NCI-H146 treated with DMSO at 0.1 percent for 48 hours (cell line): ENCODE results near the gene TSR2.
"Not testable (repeated sequence)": the region's sequence is repeated elsewhere in the genome, so short reads cannot be mapped to it uniquely, and the experiment has no call there.

ENCODE experiments used
- DNase-seq: peaks from one replicate; lab custom pipeline; 2025; ENCODE audit not compliant: unreplicated experiment; lab: John Stamatoyannopoulos, UW

TSR2 gene

DNA sequence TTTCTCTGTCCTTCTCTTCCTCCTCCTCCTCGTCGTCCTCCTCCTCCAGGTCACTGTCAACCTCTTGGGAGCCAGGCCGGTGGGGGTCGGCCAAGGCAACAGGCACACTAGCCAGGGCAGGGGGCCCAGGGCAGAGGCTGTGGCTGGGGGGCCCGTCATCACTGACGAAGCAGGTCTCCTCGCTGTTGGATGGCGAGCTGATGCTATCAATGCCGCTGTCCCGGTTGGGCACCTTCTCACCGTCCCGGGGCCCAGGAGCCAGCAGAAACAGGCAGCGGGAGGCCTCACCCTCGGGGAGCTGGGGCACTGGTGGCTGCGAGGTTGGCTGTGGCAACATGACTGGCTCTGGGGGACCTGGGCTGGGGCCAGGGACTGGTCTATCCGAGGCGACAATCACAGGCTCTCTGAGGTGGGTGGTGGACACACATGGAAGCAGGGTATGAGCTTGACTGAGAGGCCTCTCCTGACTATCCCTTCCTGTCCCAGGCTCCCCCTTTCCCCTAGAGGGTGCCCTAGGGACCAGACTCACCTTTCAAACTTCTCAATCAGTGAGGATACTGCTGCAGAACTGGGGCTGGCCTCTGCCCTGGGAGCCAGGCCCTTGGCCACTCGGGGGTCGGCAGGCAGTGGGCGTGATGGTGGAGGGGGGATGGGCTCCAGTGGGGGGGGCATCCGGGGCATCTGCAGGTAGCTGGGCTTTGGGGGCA lies 30.0 kb downstream of the TSR2 start:
- no peak for DNase-seq

DNA sequence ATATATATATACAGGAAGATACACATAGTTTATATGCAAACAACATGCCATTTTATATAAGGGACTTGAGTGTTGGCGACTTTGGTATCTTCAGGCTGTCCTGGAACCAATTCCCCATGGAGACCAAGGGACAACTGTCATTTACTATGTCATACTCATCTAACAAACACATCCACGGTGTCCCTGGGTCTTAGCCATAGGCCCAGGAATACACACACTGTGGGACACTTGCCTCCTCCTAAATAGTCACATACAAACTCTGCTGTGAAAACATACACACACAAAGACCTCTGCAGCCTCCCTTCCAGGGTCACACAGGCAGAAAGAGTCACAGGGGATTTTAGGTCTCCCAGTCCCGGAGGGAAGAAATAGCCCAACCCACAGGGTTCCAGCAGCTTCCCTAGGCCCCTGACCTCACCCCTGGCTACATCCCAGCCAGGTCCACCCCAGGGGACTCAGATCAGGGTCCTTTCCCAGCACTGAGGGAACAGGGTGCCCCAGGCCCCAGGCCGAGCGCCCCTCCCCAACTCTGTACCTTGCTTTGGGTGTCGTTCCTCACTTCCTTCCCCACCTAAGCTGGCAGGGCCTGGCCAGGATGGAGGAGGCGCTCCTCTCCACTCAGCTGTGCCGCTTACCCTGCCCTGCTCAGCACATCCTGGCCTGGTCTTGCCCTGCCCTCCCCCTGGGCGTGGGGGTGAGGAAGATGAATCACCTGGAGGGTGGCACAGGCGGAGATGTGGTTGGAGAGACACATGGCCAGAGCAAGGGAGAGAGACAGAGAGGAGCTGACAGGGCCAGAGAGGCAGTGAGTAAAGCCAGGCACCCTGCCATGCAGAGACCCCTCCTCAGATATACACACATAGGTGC lies 34.0 kb downstream of the TSR2 start:
- DNase-seq: no peak

DNA sequence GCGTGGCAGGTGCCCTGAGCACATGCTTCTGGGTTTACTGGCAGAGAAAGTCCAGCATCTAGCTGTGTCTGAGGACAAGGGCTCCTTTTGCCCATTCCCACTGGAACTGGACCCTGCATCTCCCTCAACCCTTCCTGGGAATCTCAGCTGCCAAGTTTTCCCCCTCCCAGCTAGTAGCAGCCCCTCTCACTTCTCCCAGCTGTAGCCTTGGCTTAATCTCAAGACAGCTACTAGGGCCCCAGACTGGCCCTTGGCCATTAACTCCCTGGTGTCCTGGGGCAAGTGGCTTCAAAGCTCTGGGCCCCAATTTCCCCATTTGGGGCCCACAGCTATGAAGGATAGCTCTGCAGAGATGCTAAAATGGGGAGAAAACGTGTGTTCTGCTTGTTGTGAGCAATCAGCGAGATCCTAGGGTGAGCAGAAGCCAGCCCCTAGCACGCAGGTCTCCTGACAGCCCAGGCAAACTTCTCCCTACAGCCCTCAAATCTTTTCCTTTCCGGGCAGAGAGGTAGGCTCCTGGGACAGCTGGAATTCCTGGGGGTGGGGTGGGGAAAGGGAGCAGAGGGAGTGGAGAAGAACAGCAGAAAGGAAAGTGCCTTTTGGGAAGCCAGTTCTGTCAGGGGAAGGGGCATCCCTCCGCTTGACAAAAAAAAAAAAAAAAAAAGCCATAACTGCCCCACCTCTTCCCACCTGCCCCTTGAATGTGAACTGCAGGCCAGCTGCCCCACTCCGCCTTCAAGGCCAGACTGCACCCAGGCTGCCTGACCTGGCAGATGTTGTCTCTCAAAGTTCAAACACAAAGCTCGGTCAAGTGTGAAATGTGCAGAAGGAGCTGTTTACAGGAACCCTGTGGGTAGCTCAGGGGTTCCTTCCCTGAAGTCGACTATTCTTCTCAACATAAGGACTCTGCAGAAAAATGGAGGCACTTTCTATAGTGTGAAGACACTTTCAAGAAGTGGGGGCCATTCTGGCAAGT lies 39.2 kb downstream of the TSR2 start:
- no peak for DNase-seq

GRCh38 chrX:54482839-54483593 lies 42.8 kb downstream of the TSR2 start:
- DNase-seq: no peak

DNA sequence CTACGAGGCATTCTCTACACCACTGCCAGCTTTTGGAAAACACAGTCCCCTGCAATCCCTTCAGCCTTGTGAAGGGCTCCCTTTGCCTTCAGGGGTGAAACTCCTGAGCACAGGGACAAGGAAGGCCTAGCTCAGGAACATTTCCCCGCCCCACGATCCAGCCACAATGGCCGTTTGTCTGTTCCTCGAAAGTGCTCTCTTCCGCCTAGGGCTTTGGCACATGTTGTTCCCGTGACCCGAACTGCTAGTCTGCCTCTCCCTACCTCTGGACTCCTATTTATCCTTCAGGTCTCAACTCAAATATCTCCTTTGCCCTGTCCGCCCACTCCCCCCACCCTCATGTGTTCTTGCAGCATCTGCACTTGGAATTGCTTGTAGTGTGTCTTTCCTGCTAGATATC lies 43.7 kb downstream of the TSR2 start:
- DNase-seq: no peak

DNA sequence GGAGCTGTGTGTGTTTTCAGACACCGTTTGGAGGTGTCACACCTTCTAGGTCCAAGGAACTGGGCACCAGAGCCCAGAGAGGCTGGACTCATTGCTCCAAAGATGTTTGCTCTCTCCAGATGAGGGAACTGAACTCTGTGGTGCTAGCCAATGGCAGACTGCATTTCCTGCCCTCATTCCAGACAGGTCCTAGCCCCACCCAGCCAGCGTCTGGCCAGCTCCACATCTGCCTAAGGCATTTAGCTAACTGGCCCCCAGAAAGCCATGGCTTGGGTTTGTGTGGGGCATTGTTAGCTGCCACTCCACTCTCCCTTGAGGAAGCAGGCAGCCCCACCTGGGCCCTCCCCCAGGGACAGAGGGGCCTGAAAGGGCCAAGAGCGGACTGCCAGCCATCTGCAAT lies 44.5 kb downstream of the TSR2 start:
- DNase-seq: no peak

DNA sequence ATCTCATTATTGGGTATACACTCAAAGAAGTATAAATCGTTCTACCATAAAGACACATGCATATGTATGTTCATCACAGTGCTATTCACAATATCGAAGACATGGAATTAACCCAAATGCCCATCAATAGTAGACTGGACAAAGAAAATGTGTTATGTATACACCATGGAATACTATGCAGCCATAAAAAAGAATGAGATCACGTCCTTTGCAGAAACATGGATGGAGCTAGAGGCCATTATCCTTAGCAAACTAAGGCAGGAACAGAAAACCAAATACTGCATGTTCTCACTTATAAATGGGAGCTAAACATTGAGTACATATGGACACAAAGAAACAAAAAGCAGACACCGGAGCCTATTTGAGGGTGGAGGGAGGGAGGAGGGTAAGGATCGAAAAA lies 49.6 kb downstream of the TSR2 start:
- not testable (repeated sequence) for DNase-seq

DNA sequence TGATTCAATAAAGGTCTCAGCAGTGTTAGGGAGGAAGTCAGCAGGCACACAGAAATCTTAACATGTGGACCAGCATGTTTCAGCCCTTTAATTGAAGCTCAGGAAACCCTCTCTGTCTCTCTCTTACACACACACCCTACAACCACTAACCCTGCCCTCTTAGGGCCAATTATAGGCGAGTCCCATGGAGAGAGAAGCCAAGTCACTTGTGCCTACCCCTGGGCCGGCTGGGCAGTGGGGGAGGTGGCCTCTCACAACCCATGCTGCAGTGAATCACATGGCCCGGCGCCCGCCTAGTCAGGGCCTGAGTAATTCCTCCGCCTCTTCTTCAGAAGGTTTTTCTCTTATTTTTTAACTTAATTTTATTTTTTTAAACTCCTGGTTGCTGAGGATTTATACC lies 52.1 kb downstream of the TSR2 start:
- no peak for DNase-seq

GRCh38 chrX:54494166-54494988 lies 54.2 kb downstream of the TSR2 start:
- peak; percentile 12 for DNase-seq
